Mucosa of descending colon (tissue), 3 donors: Measurements from ENCODE around the gene EFNB2. TPM values are rescaled to one million over a fixed set of nuclear protein-coding genes. Genes with fewer than 3 reads are reported as not detected.
A peak's percentile ranks its signal among the peaks of the same experiment; 100 is the strongest.

Experiments
- ATAC-seq: fragments of 200-7000 bp; cut with Tn5 transposase; one replicate; pipeline ENCODE4 v1.9.1; 2020; ENCODE audit warnings: mild to moderate bottlenecking, moderate library complexity
- DNase-seq, 3 donors: peaks; one replicate each; pipeline ENCODE4 v3.0.0-alpha.2; 2020
- H3K36me3 ChIP-seq: fragments of 200-600 bp; one replicate; pipeline ENCODE4 v1.8.0; 2021; ENCODE audit warnings: low read depth, mild to moderate bottlenecking
- H3K4me1 ChIP-seq: fragments of 200-600 bp; one replicate; pipeline ENCODE4 v1.8.0; 2021; ENCODE audit warnings: low read depth, mild to moderate bottlenecking
- H3K4me3 ChIP-seq: fragments of 200-600 bp; one replicate; pipeline ENCODE4 v1.8.0; 2021; ENCODE audit warnings: mild to moderate bottlenecking
- H3K9me3 ChIP-seq: fragments of 200-600 bp; one replicate; pipeline ENCODE4 v1.8.0; 2021; ENCODE audit warnings: mild to moderate bottlenecking
- CTCF ChIP-seq: fragments of 200-600 bp; IDR thresholded peaks from one replicate; pipeline ENCODE4 v1.8.0; 2022; ENCODE audit warnings: antibody characterized with exemption, mild to moderate bottlenecking
- intact Hi-C, 2 donors: fragments of 100-400 bp; cut with DNase I in 1 of 2; cut with micrococcal nuclease in 1 of 2; formaldehyde crosslinking; loops; one replicate each; pipeline versions ENCODE4 v1.11.0 to v1.11.1; 2022; cut with DNase I, micrococcal nuclease
- total RNA-seq, 3 donors: library from RNA; stranded (reverse); fragmentation: NEBNext Ultra II Directional in 2 of 3; extraction: Animal tissue kit (Norgen Biotek cat#: 25700) in 2 of 3; gene quantifications; one replicate each; pipeline versions ENCODE4 v1.2.1 to v1.2.4, GENCODE V29; 2021 to 2023
- donor health status: DM: no; HTN: no; CAD: no; lungs with moderate emphysema.
- donor health status: DM: no; HTN: no; CAD: no.
- donor health status: DM: no; HTN: yes; CAD: no.

EFNB2 gene
- total RNA-seq, 3 donors from 2014 or later: 48.8 to 92.6 (median 82.3) TPM

- Histone ChIP-seq H3K36me3 (no peaks in the 10 kb centered on the region), H3K4me1 (peaks cover 11% of the 10 kb centered on the region), H3K4me3 (no peak overlapping the region), H3K9me3 (no peaks in the 10 kb centered on the region)
- DNase-seq (no peak), ATAC-seq (no peak)
- intact Hi-C loops: no loop called here
- TF ChIP-seq CTCF: no peak
Observed at GRCh38 chr13:106500445-106500844, 35.0 kb downstream of the EFNB2 start.

GRCh38 chr13:106499896-106500295, 35.6 kb downstream of the EFNB2 start:
- Histone ChIP-seq H3K4me1 (peaks cover 11% of the 10 kb centered on the region), H3K9me3 (no peaks in the 10 kb centered on the region), H3K4me3 (no peak overlapping the region), H3K36me3 (no peaks in the 10 kb centered on the region)
- TF ChIP-seq CTCF: no peak
- ATAC-seq (peak; percentile 12), DNase-seq (no peak)
- intact Hi-C loops: no loop called here

- no peak for TF ChIP-seq CTCF
- H3K9me3 ChIP-seq: no peaks in the 10 kb centered on the region
- H3K4me1 ChIP-seq: peaks cover 11% of the 10 kb centered on the region
- ATAC-seq (no peak), DNase-seq (no peak)
- H3K4me3 ChIP-seq: no peak overlapping the region
- no peaks in the 10 kb centered on the region for H3K36me3 ChIP-seq
- intact Hi-C loops: no loop called here
Observed at GRCh38 chr13:106499113-106499512, 36.3 kb downstream of the EFNB2 start.

GRCh38 chr13:106498571-106498970, 36.9 kb downstream of the EFNB2 start:
- DNase-seq (no peak), ATAC-seq (no peak)
- Histone ChIP-seq H3K9me3 (no peaks in the 10 kb centered on the region), H3K4me3 (no peak overlapping the region), H3K4me1 (peaks cover 11% of the 10 kb centered on the region), H3K36me3 (no peaks in the 10 kb centered on the region)
- intact Hi-C loops: no loop called here
- TF ChIP-seq CTCF: no peak

GRCh38 chr13:106498158-106498557, 37.3 kb downstream of the EFNB2 start:
- intact Hi-C loops: no loop called here
- DNase-seq (no peak), ATAC-seq (no peak)
- Histone ChIP-seq H3K36me3 (no peaks in the 10 kb centered on the region), H3K9me3 (no peaks in the 10 kb centered on the region), H3K4me3 (no peak overlapping the region), H3K4me1 (peaks cover 11% of the 10 kb centered on the region)
- no peak for TF ChIP-seq CTCF

- H3K4me3 ChIP-seq: no peak overlapping the region
- intact Hi-C loops: no loop called here
- no peak for ATAC-seq
- H3K36me3 ChIP-seq: no peaks in the 10 kb centered on the region
- no peak for TF ChIP-seq CTCF
- no peaks in the 10 kb centered on the region for H3K9me3 ChIP-seq
- DNase-seq: no peak
- peaks cover 11% of the 10 kb centered on the region for H3K4me1 ChIP-seq
Observed at GRCh38 chr13:106497079-106497478, 38.4 kb downstream of the EFNB2 start.
